ENCODE data around the gene CNTNAP2. TPM values are rescaled to one million over a fixed set of nuclear protein-coding genes. Genes with fewer than 3 reads are reported as not detected.
"Not testable (repeated sequence)": the region's sequence is repeated elsewhere in the genome, so short reads cannot be mapped to it uniquely, and the experiment has no call there.

CNTNAP2 gene
- total RNA-seq, 1 experiment from 2014 or later: not detected

DNA sequence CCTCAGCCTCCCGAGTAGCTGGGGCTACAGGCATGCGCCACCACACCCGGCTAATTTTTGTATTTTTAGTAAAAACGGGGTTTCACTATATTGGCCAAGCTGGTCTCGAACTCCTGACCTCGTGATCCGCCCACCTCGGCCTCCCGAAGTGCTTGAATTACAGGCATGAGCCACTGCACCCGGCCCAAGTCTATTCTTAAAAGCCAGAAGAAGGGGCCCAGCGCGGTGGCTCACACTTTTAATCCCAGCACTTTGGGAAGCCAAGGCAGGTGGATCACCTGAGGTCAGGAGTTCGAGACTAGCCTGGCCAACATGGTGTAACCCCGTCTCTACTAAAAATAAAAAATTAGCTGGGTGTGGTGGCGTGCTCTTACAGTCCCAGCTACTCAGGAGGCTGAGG lies 2348.8 kb downstream of the CNTNAP2 start:
- DNase-seq (ENCODE audit: low spot score); in situ Hi-C loops (cut with HindIII; ENCODE audit: low sequenced_read_pairs): not testable (repeated sequence)

- in situ Hi-C loops (cut with HindIII; ENCODE audit: low sequenced_read_pairs): no loop called here
- DNase-seq (ENCODE audit: low spot score): no peak
Observed at GRCh38 chr7:148466120-148466519, 2349.5 kb downstream of the CNTNAP2 start.

DNA sequence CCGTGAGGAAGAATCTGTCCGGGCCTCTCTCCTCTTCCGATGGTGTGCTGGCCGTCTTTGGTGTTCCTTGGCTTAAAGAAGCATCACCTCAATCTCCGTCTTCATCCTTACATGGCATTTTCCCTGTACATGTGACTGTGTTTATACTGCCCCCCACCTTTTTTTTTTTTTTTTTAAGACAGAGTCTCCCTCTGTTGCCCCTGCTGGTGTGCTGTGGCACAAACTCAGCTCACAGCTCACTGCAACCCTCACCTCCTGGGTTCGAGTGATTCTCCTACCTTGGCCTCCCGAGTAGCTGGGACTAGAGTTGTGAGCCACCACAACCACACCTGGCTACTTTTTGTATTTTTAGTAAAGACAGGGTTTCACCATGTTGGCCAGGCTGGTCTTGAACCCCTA lies 2352.1 kb downstream of the CNTNAP2 start:
- in situ Hi-C loops (cut with HindIII; ENCODE audit: low sequenced_read_pairs): no loop called here
- no peak for DNase-seq (ENCODE audit: low spot score)
